Measurements from ENCODE around the gene NIPAL3.

DNA sequence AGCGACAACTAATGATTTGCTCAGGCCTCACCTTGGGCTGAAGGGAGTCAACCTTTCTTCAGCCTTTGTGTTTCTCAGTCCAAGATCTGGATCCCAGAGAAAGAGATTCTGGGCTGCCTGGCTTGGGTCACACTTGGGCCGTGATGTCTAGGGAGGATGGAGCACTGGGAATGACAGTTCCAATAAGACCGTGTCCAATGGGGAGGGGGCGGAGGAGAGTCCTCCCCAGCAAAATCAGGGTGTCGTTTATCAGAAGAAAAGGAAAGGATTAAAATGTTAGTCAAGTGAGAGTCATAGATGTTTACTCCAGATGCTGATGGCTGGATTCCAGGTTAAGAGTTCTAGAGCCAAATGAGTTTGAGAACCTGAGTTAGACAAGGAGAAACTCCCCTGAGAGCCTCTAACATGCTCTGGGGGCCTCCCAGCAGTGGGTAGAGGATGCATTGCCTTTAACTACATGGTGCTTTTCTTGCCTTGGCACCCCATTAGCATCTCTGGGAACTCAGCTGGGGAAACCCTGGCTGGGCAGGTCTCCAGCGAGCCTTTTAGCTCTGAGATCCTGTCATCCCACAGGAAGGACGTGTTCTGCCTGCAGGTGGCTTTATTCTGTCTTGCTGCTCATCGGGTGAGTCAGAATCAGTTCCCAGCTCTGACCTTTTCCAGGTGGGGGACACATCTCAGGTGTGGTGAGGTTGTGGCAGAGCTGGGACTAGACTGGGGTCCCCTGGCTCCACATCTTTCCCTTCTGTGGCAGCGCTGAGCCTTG, 22.2 kb downstream of the NIPAL3 start:
- no peak for TF ChIP-seq POLR2A (IDR thresholded peaks at IDR 0.05; ENCODE audit: low read length)
- TF ChIP-seq GATA1 (IDR thresholded peaks at IDR 0.05; ENCODE audit: low read depth, low read length), result no peak
